ENCODE results near the gene ARL15.

GRCh38 chr5:53929570-53929969 is 380.8 kb downstream of the ARL15 start:
- TF ChIP-seq CTCF (IDR thresholded peaks at IDR 0.05) (no peak), EP300 (IDR thresholded peaks at IDR 0.05) (no peak)
